CD8-positive, alpha-beta memory T cell (primary cell): Measurements from ENCODE around the gene C19orf25. TPM values are rescaled to one million over a fixed set of nuclear protein-coding genes. Genes with fewer than 3 reads are reported as not detected.

Source experiments
- CTCF ChIA-PET: fragments of 350-600 bp; sonication (Branson Sonifier 250); formaldehyde crosslinking; loops from one replicate; lab custom pipeline; 2021; ENCODE audit warnings: antibody characterized with exemption; lab: Charles Lee
- POLR2A ChIA-PET: fragments of 350-600 bp; sonication (Branson Sonifier 250); formaldehyde crosslinking; loops from one replicate; lab custom pipeline; 2021; ENCODE audit warnings: antibody characterized with exemption; lab: Charles Lee
- DNase-seq, 5 donors: peaks; one replicate each; pipeline versions ENCODE4 v3.0.0 to v3.0.0-alpha.2; 2020 to 2022; ENCODE audit warnings: mixed read lengths in 1 of 5
- H3K27ac ChIP-seq: one replicate; pipeline ENCODE4 v1.7.0; 2013; ENCODE audit warnings: low read depth, mild to moderate bottlenecking, low read length, moderate library complexity
- H3K27me3 ChIP-seq: 2 replicates; pipeline ENCODE4 v1.7.0; 2013; ENCODE audit warnings: low read length, mild to moderate bottlenecking; ENCODE audit not compliant: insufficient read depth, poor library complexity, severe bottlenecking
- H3K36me3 ChIP-seq: 2 replicates; pipeline ENCODE4 v1.7.0; 2013; ENCODE audit warnings: mild to moderate bottlenecking, low read length, moderate library complexity; ENCODE audit not compliant: insufficient read depth
- H3K4me1 ChIP-seq: 2 replicates; pipeline ENCODE4 v1.7.0; 2013; ENCODE audit warnings: mild to moderate bottlenecking, low read length, moderate library complexity; ENCODE audit not compliant: insufficient read depth
- H3K4me3 ChIP-seq: 2 replicates; pipeline ENCODE4 v1.7.0; 2013; ENCODE audit warnings: mild to moderate bottlenecking, low read length
- H3K9me3 ChIP-seq: 2 replicates; pipeline ENCODE4 v1.7.0; 2013; ENCODE audit warnings: mild to moderate bottlenecking, low read length
- H3K27ac Mint-ChIP-seq, 8 donors: one replicate each; pipeline ENCODE4 v1.8.0; 2020 to 2021; ENCODE audit warnings: mixed read lengths in 8 of 8, mild to moderate bottlenecking in 6 of 8, inconsistent platforms in 3 of 8, moderate library complexity in 3 of 8
- H3K27me3 Mint-ChIP-seq, 2 donors: one replicate each; pipeline ENCODE4 v1.8.0; 2020 to 2021; ENCODE audit warnings: mixed read lengths in 2 of 2, mild to moderate bottlenecking in 1 of 2, moderate library complexity in 1 of 2
- H3K36me3 Mint-ChIP-seq, 3 donors: one replicate each; pipeline ENCODE4 v1.8.0; 2020 to 2021; ENCODE audit warnings: mixed read lengths in 3 of 3, inconsistent platforms in 1 of 3, mild to moderate bottlenecking in 1 of 3
- H3K4me1 Mint-ChIP-seq, 3 donors: one replicate each; pipeline ENCODE4 v1.8.0; 2020 to 2021; ENCODE audit warnings: mixed read lengths in 3 of 3, inconsistent platforms in 1 of 3, mild to moderate bottlenecking in 1 of 3
- H3K4me3 Mint-ChIP-seq, 7 donors: one replicate each; pipeline ENCODE4 v1.8.0; 2020 to 2021; ENCODE audit warnings: mixed read lengths in 7 of 7, mild to moderate bottlenecking in 6 of 7, moderate library complexity in 4 of 7, inconsistent platforms in 2 of 7
- H3K9me3 Mint-ChIP-seq, 5 donors: one replicate each; pipeline ENCODE4 v1.8.0; 2020 to 2022; ENCODE audit warnings: mixed read lengths in 5 of 5, mild to moderate bottlenecking in 3 of 5, moderate library complexity in 2 of 5, inconsistent platforms in 1 of 5
- polyA plus RNA-seq: library from polyadenylated mRNA; unstranded; fragments of 300-500 nt; fragmentation: Illumina TruSeq; gene quantifications from one replicate; pipeline ENCODE4 v1.2.3, GENCODE V29; 2021
- total RNA-seq, 2 experiments: library from RNA; stranded (reverse); gene quantifications; one replicate each; pipeline ENCODE4 v1.2.3, GENCODE V29; 2021

The C19orf25 gene
- total and polyA plus RNA-seq, 3 experiments from 2014 or later = 36.9 to 56.7 (median 41.4) TPM

GRCh38 chr19:1496714-1497577 is 17.9 kb upstream of the C19orf25 start:
- Mint-ChIP-seq H3K4me3 (peak overlapping the region in 1 of 7 donors; percentile 36), H3K27ac (no peak overlapping the region), H3K9me3 (no peaks in the 10 kb centered on the region), H3K36me3 (no peaks in the 10 kb centered on the region), H3K4me1 (peaks cover 0 to 1% (median 0%) of the 10 kb centered on the region in 3 donors), H3K27me3 (peaks cover 3 to 4% of the 10 kb centered on the region in 2 donors)
- DNase-seq = no peak
- H3K4me1 ChIP-seq = no peaks in the 10 kb centered on the region
- no peaks in the 10 kb centered on the region for H3K9me3 ChIP-seq
- no peaks in the 10 kb centered on the region for H3K36me3 ChIP-seq
- no peaks in the 10 kb centered on the region for H3K27me3 ChIP-seq
- no peak overlapping the region for H3K4me3 ChIP-seq
- no peak overlapping the region for H3K27ac ChIP-seq
- CTCF ChIA-PET = no interaction called here
- POLR2A ChIA-PET = no interaction called here

- Mint-ChIP-seq H3K36me3 (no peaks in the 10 kb centered on the region), H3K4me1 (peaks cover 3 to 6% (median 4%) of the 10 kb centered on the region in 3 donors), H3K4me3 (no peak overlapping the region), H3K9me3 (no peaks in the 10 kb centered on the region), H3K27me3 (peaks cover 1 to 6% of the 10 kb centered on the region in 2 donors), H3K27ac (no peak overlapping the region)
- no peaks in the 10 kb centered on the region for H3K36me3 ChIP-seq
- H3K27me3 ChIP-seq = no peaks in the 10 kb centered on the region
- no peak overlapping the region for H3K27ac ChIP-seq
- no peaks in the 10 kb centered on the region for H3K9me3 ChIP-seq
- H3K4me1 ChIP-seq = no peaks in the 10 kb centered on the region
- POLR2A ChIA-PET = no interaction called here
- no peak overlapping the region for H3K4me3 ChIP-seq
- CTCF ChIA-PET = no interaction called here
- no peak for DNase-seq
These were observed 17.0 kb upstream of the C19orf25 start for GRCh38 chr19:1495799-1496713.

- peaks cover 0 to 6% of the 10 kb centered on the region in 2 donors for H3K27me3 Mint-ChIP-seq
- no peaks in the 10 kb centered on the region for H3K4me1 ChIP-seq
- no peak overlapping the region for H3K4me3 ChIP-seq
- no peak overlapping the region for H3K27ac ChIP-seq
- no peaks in the 10 kb centered on the region for H3K9me3 ChIP-seq
- H3K36me3 ChIP-seq = no peaks in the 10 kb centered on the region
- ChIA-PET POLR2A (no interaction called here), CTCF (no interaction called here)
- H3K9me3 Mint-ChIP-seq = no peaks in the 10 kb centered on the region
- H3K27ac Mint-ChIP-seq = no peak overlapping the region
- H3K4me1 Mint-ChIP-seq = peaks cover 7 to 11% (median 9%) of the 10 kb centered on the region in 3 donors
- no peak for DNase-seq
- no peaks in the 10 kb centered on the region for H3K27me3 ChIP-seq
- peaks cover 0 to 3% (median 0%) of the 10 kb centered on the region in 3 donors for H3K36me3 Mint-ChIP-seq
- no peak overlapping the region for H3K4me3 Mint-ChIP-seq
These were observed 16.2 kb upstream of the C19orf25 start for GRCh38 chr19:1495051-1495798.

GRCh38 chr19:1494115-1494815 is 15.2 kb upstream of the C19orf25 start:
- CTCF ChIA-PET = interaction anchor here (0.9 kb wide), 1 partner anchor 49 kb away, joined by 5 read pairs; no protein-coding TSS in a partner anchor
- Mint-ChIP-seq H3K9me3 (no peaks in the 10 kb centered on the region), H3K27ac (no peak overlapping the region), H3K4me3 (peak overlapping the region in 1 of 7 donors; percentile 19), H3K36me3 (peaks cover 0 to 3% (median 0%) of the 10 kb centered on the region in 3 donors), H3K27me3 (peaks cover 0 to 6% of the 10 kb centered on the region in 2 donors), H3K4me1 (peaks cover 7 to 17% (median 13%) of the 10 kb centered on the region in 3 donors)
- Histone ChIP-seq H3K4me3 (no peak overlapping the region), H3K36me3 (no peaks in the 10 kb centered on the region), H3K9me3 (no peaks in the 10 kb centered on the region), H3K27me3 (no peaks in the 10 kb centered on the region), H3K4me1 (peaks cover 8% of the 10 kb centered on the region), H3K27ac (no peak overlapping the region)
- POLR2A ChIA-PET = no interaction called here
- no peak for DNase-seq

- no peaks in the 10 kb centered on the region for H3K27me3 ChIP-seq
- no peak overlapping the region for H3K27ac Mint-ChIP-seq
- no peaks in the 10 kb centered on the region for H3K36me3 ChIP-seq
- H3K27me3 Mint-ChIP-seq = peaks cover 0 to 6% of the 10 kb centered on the region in 2 donors
- H3K27ac ChIP-seq = peak overlapping the region; percentile 59
- H3K4me1 Mint-ChIP-seq = peaks cover 7 to 18% (median 14%) of the 10 kb centered on the region in 3 donors
- no peaks in the 10 kb centered on the region for H3K9me3 ChIP-seq
- H3K4me3 Mint-ChIP-seq = peak overlapping the region in 5 of 7 donors; percentile 72 to 85 (median 74)
- ChIA-PET POLR2A (no interaction called here), CTCF (no interaction called here)
- H3K36me3 Mint-ChIP-seq = peaks cover 0 to 3% (median 0%) of the 10 kb centered on the region in 3 donors
- no peak overlapping the region for H3K4me3 ChIP-seq
- peaks cover 10% of the 10 kb centered on the region for H3K4me1 ChIP-seq
- H3K9me3 Mint-ChIP-seq = no peaks in the 10 kb centered on the region
- no peak for DNase-seq
These were observed 13.5 kb upstream of the C19orf25 start for GRCh38 chr19:1492474-1493006.

GRCh38 chr19:1491849-1492170 is 12.8 kb upstream of the C19orf25 start:
- Histone ChIP-seq H3K36me3 (no peaks in the 10 kb centered on the region), H3K27me3 (no peaks in the 10 kb centered on the region), H3K27ac (peak overlapping the region; percentile 59), H3K4me1 (peaks cover 10% of the 10 kb centered on the region), H3K9me3 (no peaks in the 10 kb centered on the region), H3K4me3 (peak overlapping the region; percentile 43)
- no peak for DNase-seq
- Mint-ChIP-seq H3K36me3 (peaks cover 0 to 3% (median 0%) of the 10 kb centered on the region in 3 donors), H3K4me3 (peak overlapping the region; percentile 72 to 85 (median 75)), H3K4me1 (peaks cover 7 to 18% (median 14%) of the 10 kb centered on the region in 3 donors), H3K27me3 (peaks cover 0 to 6% of the 10 kb centered on the region in 2 donors), H3K27ac (peak overlapping the region in 2 of 8 donors; percentile 62 to 76), H3K9me3 (no peaks in the 10 kb centered on the region)
- POLR2A ChIA-PET = no interaction called here
- CTCF ChIA-PET = no interaction called here
